HG02870 (cell line): ENCODE data around the gene IPMK.
A peak's percentile ranks its signal among the peaks of the same experiment; 100 is the strongest.
"Not testable (repeated sequence)": the region's sequence is repeated elsewhere in the genome, so short reads cannot be mapped to it uniquely, and the experiment has no call there.

Experiments
- ATAC-seq: cut with Tn5 transposase; IDR thresholded peaks from one replicate; pipeline ENCODE4 v1.9.1; 2021; ENCODE audit warnings: mild to moderate bottlenecking, moderate library complexity; ENCODE audit not compliant: unreplicated experiment

Gene IPMK

GRCh38 chr10:58229856-58230255 lies 37.8 kb downstream of the IPMK start:
- not testable (repeated sequence) for ATAC-seq

GRCh38 chr10:58225654-58226053 lies 42.0 kb downstream of the IPMK start:
- no peak for ATAC-seq

GRCh38 chr10:58220769-58221451 lies 46.8 kb downstream of the IPMK start:
- no peak for ATAC-seq

GRCh38 chr10:58219875-58220274 lies 47.8 kb downstream of the IPMK start:
- ATAC-seq: no peak

- ATAC-seq: no peak
Observed at GRCh38 chr10:58217612-58218011, 50.1 kb downstream of the IPMK start.

GRCh38 chr10:58212622-58213021 lies 55.1 kb downstream of the IPMK start:
- no peak for ATAC-seq

- no peak for ATAC-seq
Observed at GRCh38 chr10:58210160-58210559, 57.5 kb downstream of the IPMK start.

GRCh38 chr10:58209669-58210068 lies 58.0 kb downstream of the IPMK start:
- no peak for ATAC-seq

GRCh38 chr10:58206251-58206650 lies 61.4 kb downstream of the IPMK start:
- ATAC-seq: no peak

GRCh38 chr10:58201704-58202103 lies 66.0 kb downstream of the IPMK start:
- ATAC-seq: peak; percentile 83

GRCh38 chr10:58189269-58189668 lies 78.4 kb downstream of the IPMK start:
- no peak for ATAC-seq

- no peak for ATAC-seq
Observed at GRCh38 chr10:58184120-58184670, 83.5 kb downstream of the IPMK start.

- no peak for ATAC-seq
Observed at GRCh38 chr10:58180666-58181065, 87.0 kb downstream of the IPMK start.

GRCh38 chr10:58179238-58179637 lies 88.5 kb downstream of the IPMK start:
- no peak for ATAC-seq

GRCh38 chr10:58178811-58179210 lies 88.9 kb downstream of the IPMK start:
- ATAC-seq: no peak

- ATAC-seq: no peak
Observed at GRCh38 chr10:58177362-58177947, 90.2 kb downstream of the IPMK start.

- ATAC-seq: no peak
Observed at GRCh38 chr10:58175990-58176900, 91.4 kb downstream of the IPMK start.

GRCh38 chr10:58174831-58175230 lies 92.9 kb downstream of the IPMK start:
- ATAC-seq: no peak

GRCh38 chr10:58173391-58173790 lies 94.3 kb downstream of the IPMK start:
- no peak for ATAC-seq

- no peak for ATAC-seq
Observed at GRCh38 chr10:58171146-58171545, 96.5 kb downstream of the IPMK start.

- no peak for ATAC-seq
Observed at GRCh38 chr10:58164517-58164916, 103.2 kb downstream of the IPMK start.
